ENCODE results near the gene TBC1D5.

DNA sequence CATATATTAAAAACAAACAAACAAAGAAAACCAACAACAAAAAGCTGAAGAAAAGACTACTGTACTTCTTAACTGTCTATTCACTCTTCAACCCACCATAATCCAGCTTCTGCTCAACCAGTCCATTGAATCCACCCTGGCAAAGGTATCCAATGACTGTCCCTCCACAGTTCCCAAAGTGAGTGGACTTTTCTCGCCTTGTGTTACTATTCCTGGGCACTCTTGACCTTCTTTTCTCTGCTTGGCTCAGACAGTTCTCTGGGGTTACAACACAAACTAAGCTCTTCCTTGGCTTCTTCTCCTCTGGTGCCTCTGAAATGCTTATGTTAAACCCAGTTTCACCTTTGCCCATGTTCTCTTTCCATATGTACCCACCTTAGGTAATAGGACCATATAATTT is 437.5 kb downstream of the TBC1D5 start:
- TF ChIP-seq, protein P1, sequence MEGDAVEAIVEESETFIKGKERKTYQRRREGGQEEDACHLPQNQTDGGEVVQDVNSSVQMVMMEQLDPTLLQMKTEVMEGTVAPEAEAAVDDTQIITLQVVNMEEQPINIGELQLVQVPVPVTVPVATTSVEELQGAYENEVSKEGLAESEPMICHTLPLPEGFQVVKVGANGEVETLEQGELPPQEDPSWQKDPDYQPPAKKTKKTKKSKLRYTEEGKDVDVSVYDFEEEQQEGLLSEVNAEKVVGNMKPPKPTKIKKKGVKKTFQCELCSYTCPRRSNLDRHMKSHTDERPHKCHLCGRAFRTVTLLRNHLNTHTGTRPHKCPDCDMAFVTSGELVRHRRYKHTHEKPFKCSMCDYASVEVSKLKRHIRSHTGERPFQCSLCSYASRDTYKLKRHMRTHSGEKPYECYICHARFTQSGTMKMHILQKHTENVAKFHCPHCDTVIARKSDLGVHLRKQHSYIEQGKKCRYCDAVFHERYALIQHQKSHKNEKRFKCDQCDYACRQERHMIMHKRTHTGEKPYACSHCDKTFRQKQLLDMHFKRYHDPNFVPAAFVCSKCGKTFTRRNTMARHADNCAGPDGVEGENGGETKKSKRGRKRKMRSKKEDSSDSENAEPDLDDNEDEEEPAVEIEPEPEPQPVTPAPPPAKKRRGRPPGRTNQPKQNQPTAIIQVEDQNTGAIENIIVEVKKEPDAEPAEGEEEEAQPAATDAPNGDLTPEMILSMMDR (IDR thresholded peaks at IDR 0.05): no peak
- TF ChIP-seq TCF7L2 (IDR thresholded peaks at IDR 0.05; ENCODE audit: low read depth, low read length) (no peak), POLR2AphosphoS5 (IDR thresholded peaks at IDR 0.05; ENCODE audit: low read depth, low read length) (no peak), SIN3A (IDR thresholded peaks at IDR 0.05; ENCODE audit: borderline replicate concordance, insufficient read depth, low read depth, low read length) (no peak)
- TF ChIP-seq, protein P2, sequence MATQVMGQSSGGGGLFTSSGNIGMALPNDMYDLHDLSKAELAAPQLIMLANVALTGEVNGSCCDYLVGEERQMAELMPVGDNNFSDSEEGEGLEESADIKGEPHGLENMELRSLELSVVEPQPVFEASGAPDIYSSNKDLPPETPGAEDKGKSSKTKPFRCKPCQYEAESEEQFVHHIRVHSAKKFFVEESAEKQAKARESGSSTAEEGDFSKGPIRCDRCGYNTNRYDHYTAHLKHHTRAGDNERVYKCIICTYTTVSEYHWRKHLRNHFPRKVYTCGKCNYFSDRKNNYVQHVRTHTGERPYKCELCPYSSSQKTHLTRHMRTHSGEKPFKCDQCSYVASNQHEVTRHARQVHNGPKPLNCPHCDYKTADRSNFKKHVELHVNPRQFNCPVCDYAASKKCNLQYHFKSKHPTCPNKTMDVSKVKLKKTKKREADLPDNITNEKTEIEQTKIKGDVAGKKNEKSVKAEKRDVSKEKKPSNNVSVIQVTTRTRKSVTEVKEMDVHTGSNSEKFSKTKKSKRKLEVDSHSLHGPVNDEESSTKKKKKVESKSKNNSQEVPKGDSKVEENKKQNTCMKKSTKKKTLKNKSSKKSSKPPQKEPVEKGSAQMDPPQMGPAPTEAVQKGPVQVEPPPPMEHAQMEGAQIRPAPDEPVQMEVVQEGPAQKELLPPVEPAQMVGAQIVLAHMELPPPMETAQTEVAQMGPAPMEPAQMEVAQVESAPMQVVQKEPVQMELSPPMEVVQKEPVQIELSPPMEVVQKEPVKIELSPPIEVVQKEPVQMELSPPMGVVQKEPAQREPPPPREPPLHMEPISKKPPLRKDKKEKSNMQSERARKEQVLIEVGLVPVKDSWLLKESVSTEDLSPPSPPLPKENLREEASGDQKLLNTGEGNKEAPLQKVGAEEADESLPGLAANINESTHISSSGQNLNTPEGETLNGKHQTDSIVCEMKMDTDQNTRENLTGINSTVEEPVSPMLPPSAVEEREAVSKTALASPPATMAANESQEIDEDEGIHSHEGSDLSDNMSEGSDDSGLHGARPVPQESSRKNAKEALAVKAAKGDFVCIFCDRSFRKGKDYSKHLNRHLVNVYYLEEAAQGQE (IDR thresholded peaks at IDR 0.05; ENCODE audit: insufficient read depth in 1 of 2, low read depth in 2 of 2, low read length in 1 of 2): no peak

All from Panc1 (cell line).